Ecto neural progenitor cell (in vitro differentiated cells): ENCODE results near the gene SPPL2A.
"Not testable (repeated sequence)": the region's sequence is repeated elsewhere in the genome, so short reads cannot be mapped to it uniquely, and the experiment has no call there.

Experiments
- DNase-seq: peaks from one replicate; pipeline ENCODE4 v3.0.0-alpha.2; 2018; ENCODE audit warnings: low spot score

The SPPL2A gene

GRCh38 chr15:50765195-50765967 is at the start of gene SPPL2A:
Gene SPPL2A, minus strand, starts transcription at chr15:50765706. Its CDS starts 173 bp downstream, at chr15:50765533.
- DNase-seq = peak; percentile 84

- no peak for DNase-seq
These were observed 49.1 kb upstream of the SPPL2A start for GRCh38 chr15:50814634-50815033.

GRCh38 chr15:50813865-50814264 is 48.4 kb upstream of the SPPL2A start:
- DNase-seq = no peak

- DNase-seq = no peak
These were observed 47.6 kb upstream of the SPPL2A start for GRCh38 chr15:50813089-50813488.

- not testable (repeated sequence) for DNase-seq
These were observed 46.6 kb upstream of the SPPL2A start for GRCh38 chr15:50812181-50812506.

GRCh38 chr15:50811461-50812180 is 46.1 kb upstream of the SPPL2A start:
- not testable (repeated sequence) for DNase-seq

GRCh38 chr15:50810128-50810527 is 44.6 kb upstream of the SPPL2A start:
- no peak for DNase-seq

GRCh38 chr15:50808728-50809127 is 43.2 kb upstream of the SPPL2A start:
- no peak for DNase-seq

GRCh38 chr15:50803479-50804180 is 38.1 kb upstream of the SPPL2A start:
- no peak for DNase-seq

- DNase-seq = no peak
These were observed 35.2 kb upstream of the SPPL2A start for GRCh38 chr15:50800715-50801114.

- no peak for DNase-seq
These were observed 33.2 kb upstream of the SPPL2A start for GRCh38 chr15:50798684-50799083.

GRCh38 chr15:50797926-50798325 is 32.4 kb upstream of the SPPL2A start:
- DNase-seq = no peak

- DNase-seq = no peak
These were observed 26.0 kb upstream of the SPPL2A start for GRCh38 chr15:50791486-50791885.

- DNase-seq = no peak
These were observed 25.4 kb upstream of the SPPL2A start for GRCh38 chr15:50790778-50791453.

GRCh38 chr15:50786871-50787270 is 21.4 kb upstream of the SPPL2A start:
- no peak for DNase-seq

GRCh38 chr15:50786438-50786837 is 20.9 kb upstream of the SPPL2A start:
- DNase-seq = no peak

- DNase-seq = no peak
These were observed 18.4 kb upstream of the SPPL2A start for GRCh38 chr15:50783895-50784294.

GRCh38 chr15:50783411-50783810 is 17.9 kb upstream of the SPPL2A start:
- DNase-seq = no peak

- DNase-seq = no peak
These were observed 12.6 kb upstream of the SPPL2A start for GRCh38 chr15:50778086-50778485.

- no peak for DNase-seq
These were observed 11.5 kb upstream of the SPPL2A start for GRCh38 chr15:50777042-50777441.

- no peak for DNase-seq
These were observed 8.9 kb upstream of the SPPL2A start for GRCh38 chr15:50774450-50774849.

GRCh38 chr15:50773389-50773788 is 7.9 kb upstream of the SPPL2A start:
- no peak for DNase-seq
